HT-29 (cell line): ENCODE results near the gene DOK1. TPM values are rescaled to one million over a fixed set of nuclear protein-coding genes. Genes with fewer than 3 reads are reported as not detected.
"Not testable (repeated sequence)": the region's sequence is repeated elsewhere in the genome, so short reads cannot be mapped to it uniquely, and the experiment has no call there.

ENCODE experiments used
- DNase-seq: peaks from one replicate; pipeline ENCODE4 v3.0.0-alpha.2; 2015; ENCODE audit warnings: low spot score
- total RNA-seq: library from RNA; depleted of rRNA; stranded (reverse); fragments of >200 nt; shearing (Covaris generic); gene quantifications from 2 replicates; pipeline ENCODE4 v1.2.3, GENCODE V29; 2014

The DOK1 gene
- total RNA-seq, 1 experiment from 2014 or later: 17.9 TPM

DNA sequence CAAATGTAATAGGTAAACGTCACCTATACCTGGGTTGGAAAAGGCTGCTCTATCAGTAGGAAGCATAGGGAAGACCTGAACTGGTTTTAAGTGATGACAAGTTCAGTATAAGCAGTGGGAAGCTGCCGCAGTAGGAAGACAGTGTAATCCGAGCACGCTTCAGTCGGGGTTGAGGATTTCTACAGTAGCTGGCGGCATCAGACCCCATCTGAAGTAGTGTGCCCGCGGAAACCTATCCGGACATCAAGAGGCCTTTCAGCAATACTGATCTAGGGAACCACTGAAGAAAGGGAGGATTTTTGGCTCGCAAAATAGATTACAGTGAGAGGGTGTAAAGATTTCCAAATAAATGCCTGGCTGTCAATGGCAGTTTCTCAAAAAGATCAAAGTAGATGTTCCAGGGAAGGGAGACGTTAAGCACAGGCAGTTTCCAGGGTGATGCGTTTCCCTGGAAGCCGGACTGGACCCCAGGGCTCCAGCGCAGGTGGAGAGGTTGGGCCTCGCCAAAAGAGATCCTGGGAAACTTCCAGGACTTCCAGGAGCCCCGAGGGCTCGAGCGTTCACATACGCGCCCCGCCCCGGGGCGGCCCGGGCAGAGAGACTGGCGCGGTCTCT, 6.1 kb upstream of the DOK1 start:
- no peak for DNase-seq

DNA sequence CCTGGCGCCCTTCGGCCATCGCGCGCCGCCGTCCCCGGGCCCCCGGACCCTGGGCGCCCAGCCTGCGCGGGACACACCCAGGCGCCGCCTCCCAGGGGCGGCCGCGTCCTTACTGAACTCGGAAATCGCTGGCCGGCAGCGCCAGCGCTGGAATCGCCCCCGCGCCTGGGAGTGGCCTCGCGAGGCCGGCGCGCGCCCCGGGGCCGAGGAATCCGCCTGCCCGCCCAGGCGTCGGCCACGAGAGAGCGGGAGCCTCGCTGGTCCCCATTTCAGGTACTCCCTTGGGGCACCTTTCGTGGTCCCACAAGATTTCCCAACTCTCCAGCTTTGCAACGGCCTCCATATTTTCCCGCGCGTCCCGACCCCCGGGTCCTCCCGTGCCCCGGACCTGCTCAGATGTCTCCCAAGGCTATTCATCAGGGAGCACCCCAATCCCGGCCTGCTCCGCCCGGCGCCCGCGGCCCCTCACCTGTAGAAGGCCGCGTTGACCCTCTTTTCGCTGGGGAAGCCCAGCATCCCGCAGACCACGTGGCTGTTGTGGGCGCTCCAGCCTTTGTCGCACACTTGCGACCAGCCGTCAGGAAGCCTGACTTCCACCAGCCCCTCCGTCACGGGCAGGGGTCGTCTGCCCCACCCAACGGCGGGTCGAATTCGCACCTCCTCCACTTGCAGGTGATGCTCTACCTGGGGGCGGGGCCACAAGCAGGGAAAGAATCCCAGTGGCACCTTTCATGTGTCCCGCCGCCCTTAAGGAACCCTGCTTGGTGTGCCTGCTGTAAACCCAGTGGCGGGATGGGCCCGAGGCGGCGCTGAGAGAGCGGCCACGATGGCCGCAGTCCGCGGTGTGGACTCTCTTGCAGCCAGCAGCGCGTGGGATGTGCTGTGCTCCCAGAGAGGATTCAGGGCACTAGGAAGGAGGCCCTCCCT, 5.4 kb upstream of the DOK1 start:
- DNase-seq: peak; percentile 41

DNA sequence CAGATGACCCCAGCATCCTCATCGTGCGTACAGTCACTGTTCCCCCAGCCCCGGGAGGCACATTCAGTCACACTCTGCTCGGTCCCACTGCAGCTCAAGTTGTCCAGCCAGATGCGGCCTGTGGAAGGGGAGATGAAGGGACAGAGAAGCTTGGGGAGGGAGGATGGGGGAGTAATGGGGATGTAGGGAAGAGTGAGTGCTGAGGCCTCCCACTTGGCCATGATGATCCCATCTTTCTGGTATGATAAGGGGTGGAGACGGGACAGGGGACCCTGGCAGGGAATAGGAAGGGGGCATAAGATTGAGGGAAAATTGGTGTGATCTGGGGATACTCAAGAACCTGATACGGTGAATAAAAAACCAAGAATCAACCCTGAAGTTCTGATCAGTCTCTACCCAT, 4.3 kb upstream of the DOK1 start:
- no peak for DNase-seq

DNA sequence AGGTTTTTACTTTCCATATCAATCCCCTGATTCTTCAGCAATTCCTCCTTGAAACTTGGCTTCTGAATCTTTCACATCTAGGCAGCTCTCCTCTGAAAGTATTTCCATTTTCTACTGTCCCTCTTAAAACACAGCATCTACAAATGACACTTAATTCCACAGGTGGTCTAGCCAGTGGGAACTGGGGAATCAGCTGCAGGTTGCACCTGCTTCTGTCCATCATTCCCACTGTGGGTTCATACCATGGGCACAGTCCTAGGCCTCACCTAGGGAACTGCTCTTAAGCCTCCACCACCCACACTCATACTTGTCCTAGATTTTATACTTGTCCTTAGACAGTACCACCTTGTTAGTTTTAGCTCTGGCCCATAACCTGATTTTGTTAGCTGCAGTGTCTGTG, 3.0 kb upstream of the DOK1 start:
- no peak for DNase-seq

DNA sequence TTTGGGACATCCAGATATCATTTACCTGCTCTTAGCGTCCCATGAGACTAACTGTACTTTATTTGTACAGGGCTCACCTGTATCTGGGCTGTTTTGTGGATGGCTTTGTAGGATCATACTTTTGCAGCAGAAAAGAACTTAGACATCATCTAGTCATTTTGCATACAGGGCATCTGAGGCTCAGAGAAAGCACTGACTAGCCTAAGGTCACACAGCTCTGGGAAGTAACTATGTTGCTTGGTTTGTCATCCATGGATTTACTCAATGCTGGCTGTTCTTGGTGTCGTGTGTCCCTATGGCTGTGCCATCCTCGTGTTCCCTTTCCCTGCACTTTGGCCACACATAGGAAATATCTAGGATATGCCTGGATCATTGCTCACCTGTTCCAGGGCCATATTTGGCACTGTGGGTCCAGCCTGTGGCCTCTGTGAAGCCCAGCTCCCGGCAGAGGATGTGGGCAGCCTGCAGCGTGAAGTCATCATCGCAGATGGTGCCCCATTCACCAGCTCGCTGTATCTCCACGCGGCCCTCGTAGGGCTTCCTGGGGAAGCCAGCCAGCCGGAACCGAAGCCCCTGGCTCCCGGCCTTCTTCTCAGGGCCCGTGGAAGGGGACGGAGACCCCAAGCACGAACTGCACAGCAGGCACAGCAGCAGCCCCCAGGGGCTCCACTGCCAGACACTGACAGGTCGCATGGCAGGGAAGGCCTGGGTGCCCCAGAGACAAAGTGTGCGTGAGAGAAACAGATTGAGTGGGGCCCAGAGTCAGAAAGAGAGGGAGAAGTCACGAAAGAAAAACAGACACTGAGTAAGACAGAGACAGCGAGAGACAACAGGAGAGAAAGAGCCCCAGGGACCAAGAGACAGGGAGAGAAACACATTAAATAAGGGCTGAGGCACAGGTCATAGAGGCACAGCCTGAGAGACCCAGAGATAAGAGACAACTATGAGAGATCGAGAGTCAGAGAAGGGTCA, 2.3 kb upstream of the DOK1 start:
- no peak for DNase-seq

DNA sequence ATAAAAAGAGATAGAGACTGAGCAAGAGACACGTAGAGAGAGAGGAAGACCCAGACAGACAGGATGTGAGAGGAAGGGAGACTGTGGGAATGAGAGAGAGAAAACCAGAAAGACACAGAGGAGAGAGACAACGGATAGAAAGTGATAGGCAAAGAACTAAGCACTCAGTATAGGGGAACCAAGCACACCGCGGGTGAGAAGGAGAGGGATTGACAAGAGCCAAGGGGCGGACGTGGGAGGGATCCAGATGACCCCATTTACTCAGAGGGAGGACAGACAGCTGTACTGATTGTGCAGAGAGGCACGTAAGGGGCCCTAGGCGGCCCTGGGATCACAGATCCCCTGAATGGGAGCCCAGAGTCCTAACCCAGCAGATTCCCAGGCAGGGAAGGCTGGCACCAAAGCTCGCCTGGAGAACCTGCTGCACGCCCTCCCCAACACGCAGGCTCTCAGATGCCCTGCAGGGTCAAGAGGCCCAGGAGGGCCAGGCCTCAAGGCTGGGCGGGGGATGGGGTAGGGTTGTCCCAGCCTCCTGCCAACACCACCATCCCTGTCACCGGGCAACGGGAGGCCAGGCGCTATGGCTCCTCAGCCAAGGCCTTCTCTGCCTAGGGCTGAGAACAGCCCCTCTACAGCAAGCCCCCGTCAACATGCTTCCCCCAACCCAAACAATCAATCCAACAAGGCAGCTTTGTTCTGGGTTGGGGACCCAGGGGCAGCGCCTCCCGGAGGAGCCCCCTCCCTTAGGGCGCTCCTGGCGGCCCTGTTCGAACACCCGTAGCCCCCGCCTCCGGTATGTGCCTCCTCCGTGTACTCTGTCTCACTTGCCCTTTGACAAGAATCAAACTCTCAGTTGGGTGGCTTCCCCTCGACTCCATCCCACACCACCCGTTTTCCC, 1.4 kb upstream of the DOK1 start:
- DNase-seq: no peak

DNA sequence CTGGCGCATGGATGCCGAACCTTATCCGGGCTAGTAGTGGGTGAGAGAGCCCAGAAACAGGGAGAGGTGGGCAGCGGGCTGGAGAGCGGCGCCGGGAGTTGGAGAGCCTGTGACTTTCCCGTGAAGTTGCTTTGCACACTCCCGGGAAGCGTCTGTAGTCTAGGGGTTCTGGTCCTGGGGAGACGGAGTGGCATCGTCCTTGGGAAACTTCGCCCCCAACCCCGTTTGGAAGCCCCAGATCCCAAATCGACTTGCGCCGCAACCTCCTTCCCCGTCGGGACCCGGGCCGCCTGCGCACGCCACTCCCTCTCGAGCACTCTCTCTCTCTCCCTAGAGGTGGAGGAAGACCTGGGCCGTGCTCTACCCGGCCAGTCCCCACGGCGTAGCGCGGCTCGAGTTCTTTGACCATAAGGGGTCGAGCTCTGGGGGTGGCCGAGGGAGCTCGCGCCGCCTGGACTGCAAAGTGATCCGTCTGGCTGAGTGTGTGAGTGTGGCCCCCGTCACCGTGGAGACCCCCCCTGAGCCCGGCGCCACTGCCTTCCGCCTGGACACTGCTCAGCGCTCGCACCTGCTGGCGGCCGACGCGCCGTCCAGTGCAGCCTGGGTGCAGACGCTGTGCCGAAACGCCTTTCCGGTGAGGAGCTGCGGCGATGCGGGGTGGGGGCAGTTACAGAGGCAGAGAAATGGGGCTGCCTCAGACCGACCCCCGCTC, 456 bp downstream of the DOK1 start:
- DNase-seq: peak; percentile 69

DNA sequence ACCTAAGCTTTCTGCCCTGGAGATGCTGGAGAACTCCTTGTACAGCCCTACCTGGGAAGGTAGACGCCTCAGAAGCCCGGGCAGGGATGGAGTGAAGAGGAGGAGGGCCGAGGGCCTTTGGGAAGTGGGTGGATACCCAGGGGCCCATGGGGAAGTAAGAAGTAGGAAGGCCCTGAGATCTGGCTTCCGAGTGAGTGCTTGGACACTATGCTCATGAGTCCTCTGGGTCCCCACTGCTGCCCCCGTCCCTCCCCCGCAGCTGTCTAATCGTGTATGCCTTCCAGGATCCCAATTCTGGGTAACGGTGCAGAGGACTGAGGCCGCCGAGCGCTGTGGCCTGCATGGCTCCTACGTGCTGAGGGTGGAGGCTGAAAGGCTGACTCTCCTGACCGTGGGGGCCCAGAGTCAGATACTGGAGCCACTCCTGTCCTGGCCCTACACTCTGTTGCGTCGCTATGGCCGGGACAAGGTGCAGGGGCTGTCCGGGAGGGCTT, 1.1 kb downstream of the DOK1 start:
- DNase-seq: no peak

DNA sequence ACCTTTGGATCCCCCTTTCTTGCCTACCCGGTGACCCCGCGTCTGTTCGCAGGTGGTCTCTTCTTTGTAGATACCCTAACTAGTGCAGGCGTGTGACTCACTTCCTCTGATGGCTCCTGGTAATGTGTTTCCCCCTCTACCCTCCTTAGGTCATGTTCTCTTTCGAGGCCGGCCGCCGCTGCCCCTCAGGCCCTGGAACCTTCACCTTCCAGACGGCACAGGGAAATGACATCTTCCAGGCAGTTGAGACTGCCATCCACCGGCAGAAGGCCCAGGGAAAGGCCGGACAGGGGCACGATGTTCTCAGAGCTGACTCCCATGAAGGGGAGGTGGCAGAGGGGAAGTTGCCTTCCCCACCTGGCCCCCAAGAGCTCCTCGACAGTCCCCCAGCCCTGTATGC, 1.6 kb downstream of the DOK1 start:
- DNase-seq: no peak

DNA sequence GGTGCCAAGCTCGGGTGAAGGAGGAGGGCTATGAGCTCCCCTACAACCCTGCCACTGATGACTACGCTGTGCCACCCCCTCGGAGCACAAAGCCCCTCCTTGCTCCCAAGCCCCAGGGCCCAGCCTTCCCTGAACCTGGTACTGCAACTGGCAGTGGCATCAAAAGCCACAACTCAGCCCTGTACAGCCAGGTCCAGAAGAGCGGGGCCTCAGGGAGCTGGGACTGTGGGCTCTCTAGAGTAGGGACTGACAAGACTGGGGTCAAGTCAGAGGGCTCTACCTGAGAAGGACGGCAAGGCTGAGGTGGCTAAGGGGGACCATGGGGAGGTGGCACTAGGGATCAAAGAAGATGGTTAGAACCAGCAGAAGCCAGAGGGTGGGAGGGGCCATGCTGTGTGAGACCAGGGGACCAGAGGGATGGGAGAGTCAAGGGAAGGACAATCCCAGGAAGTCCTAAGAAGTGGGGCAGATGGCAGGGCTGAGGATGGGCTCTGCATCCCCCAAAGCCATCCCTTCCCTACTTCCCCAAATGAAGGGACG, 2.4 kb downstream of the DOK1 start:
- DNase-seq: no peak

DNA sequence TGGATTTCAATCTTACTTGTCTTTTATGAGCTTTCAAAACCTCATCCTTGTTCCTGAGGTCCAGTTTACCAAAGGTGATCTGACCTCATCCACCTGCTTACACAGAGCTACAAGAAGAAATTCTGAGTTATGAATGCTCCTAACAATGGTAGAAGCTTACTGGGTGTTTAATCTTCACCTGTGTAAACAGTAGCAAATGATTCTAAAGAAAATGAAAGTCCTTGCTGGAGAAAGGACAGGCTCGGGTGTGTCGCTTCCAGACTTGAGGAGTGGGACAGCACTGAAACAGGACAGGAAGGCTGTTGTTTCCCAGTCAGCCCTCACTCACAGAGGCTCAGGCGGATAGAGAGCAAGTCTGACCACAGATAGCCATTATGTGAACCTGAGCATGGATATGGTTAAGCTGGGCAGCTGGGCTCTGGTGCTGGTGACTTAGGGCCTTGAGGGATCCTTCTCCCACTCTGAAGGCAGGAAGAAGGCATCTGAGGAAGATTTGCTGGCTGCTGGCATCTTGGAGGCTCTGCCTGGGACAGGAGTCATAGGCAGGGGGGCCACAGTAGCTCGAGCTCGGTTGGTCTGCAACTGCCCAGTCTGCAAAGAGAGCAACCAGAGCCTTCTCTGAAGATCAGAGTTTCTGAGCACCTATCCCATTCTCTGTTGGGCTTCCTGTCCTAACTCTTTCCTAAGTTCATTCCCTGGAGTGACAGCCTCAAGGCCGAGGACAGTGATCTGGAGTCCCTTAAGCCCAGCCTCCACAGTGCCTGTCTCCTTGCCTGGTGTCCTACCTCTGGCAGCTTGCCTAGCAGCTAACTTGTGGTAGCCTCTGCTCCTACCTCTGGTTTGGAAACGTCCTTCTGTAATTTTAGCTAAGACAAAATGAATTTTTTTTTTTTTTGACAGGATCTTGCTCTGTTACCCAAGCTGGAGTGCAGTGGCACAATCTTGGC, 4.0 kb downstream of the DOK1 start:
- DNase-seq: no peak

DNA sequence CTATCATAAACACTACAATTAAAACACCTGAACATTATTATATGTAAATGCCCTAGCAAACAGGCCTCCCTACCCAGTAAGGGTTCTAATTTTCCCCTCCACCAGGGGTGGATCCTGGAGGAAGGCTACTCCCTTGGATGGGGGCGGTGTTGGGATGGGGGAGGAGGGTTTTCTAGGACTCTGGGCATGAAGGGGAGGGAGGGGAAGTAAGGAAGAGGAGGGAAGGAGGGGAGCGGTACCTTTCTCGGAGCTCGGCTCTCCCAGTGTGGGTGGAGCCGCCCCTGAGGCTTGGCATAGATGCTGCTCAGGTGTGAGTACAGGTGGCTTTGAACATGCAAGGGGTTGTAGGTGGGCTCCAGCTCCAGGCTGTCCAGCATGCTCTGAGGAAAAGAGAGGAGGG, 5.4 kb downstream of the DOK1 start:
- DNase-seq: no peak

DNA sequence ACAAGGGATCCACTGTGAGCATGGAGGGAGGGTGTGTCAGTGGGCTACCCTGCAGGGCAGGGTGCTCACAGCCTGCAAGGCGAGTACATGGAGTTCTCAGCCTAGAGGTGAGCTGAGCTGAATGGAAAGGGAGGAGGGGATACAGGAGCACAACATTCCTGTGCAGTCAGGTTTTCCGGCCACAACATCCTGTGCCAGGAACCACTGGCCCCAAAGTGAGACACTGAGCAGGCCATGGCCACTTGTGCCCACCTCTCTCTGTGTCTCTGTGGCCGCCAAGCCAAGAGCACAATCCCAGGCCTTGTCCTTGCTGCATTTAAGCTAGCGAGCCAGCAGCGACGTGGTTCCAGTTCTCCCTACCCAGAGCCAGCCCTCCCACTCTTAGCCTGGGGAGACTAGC, 6.1 kb downstream of the DOK1 start:
- no peak for DNase-seq

DNA sequence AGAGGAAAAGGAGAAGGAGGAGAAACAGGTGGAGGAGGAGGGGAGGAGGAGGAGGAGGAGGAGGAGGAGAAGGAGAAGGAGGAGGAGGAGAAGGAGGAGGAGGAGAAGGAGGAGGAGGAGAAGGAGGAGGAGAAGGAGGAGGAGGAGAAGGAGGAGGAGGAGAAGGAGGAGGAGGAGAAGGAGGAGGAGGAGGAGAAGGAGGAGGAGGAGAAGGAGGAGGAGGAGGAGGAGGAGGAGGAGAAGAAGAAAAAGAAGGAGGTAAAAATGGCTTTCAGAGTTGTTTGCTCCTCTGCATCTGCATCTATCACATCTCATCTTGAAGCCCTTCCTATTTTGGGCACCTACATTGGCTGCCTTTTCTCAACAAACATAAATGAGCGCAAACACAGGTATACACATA, 6.5 kb downstream of the DOK1 start:
- DNase-seq: not testable (repeated sequence)

DNA sequence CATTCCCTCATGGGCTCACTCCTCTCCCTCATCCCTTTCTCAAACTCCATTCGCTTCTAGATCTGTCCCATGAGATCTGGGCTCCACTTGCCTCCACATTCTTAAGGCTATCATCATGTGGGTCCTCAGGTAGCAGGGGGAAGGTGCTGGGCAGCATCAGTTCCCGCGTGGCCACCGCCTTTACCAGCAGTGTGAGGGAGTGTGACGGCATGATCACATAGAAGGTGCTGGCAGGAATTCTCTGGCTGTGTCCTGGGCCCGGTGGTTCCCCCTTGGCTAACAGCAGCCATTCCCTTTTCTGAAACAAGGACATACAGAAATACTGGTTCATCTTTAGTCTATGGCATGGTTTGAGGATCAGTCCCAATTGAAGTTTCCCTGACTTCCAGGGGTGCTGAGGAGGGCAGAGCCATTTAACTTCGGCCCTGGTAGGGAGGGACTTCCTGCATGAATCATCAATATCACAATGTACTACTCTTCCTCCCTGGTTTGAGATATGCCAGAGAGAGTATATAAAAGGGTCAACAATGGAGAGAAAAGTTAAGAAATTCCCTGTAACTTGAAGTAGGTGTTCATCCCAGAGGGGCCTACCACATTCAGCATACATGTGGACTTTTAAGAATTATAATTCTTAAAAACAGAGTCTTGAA, 7.7 kb downstream of the DOK1 start:
- DNase-seq: no peak

DNA sequence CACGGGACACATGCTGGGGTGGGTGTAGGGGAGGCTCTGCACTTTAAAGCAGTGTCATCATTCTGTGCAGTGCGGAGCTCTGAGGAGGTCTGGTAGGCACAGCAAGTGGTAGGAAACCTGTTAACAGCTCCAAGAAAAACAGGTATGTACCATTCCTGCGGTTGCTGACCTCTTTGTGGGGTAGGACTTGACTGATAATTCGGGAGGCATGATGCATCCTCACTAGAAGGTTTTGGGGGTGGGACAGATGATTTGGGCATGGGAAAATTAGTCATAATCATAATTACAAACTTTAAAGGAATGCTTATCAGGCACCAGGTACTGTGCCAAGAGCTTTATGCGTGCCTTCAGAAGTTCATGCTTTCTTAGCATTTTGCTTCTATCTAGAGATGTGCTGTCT, 9.7 kb downstream of the DOK1 start:
- no peak for DNase-seq

DNA sequence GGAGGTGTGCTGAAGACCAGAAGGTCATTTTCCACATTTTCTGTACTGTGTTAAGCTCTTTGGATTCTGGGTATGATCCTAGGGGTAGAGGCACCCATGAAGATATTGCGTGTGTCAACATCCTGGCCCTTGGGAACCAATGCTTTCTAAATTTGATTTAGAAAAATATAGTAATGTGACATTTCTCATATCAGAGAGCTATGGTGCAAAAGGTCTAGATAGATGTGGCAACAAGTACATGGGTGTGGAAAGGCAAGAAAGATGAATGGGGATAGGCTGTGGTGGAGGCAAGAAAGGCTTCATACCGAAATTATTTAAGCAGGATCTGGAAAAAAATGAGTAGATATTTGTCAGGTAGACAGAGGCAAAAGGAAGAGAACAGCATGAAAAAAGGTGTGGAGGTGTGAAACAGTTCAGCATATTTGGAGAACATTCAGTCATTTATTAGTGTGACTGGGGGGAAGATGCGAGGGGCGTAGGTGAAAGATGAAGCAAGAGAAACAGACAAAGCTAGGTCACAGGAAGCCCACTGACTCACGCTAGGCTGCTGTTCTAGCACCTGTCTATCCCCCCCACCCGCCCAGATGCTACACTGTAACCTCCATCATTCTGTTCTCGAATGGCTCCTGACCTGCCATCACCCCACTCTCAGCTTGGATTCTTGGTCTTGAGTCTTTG, 11.7 kb downstream of the DOK1 start:
- no peak for DNase-seq

DNA sequence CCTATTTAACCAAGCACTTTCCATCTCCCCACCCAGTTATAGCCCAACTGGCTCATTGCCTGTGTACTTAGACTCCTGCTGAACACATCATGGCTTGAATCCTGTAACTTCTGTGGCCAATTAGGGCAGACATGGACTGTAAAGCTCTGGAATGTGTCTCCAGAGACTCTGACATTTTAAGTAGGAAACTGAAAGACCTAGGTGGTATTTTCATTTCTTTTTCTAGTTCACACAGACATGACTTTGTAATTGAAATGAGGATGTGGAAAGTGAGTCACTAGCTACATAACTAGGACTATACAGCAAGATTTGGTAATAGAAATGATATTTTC, 12.2 kb downstream of the DOK1 start:
- no peak for DNase-seq
